ENCODE measurements around the gene MYO19.
"Not testable (repeated sequence)": the region's sequence is repeated elsewhere in the genome, so short reads cannot be mapped to it uniquely, and the experiment has no call there.

The MYO19 gene

GRCh38 chr17:36509272-36509985 is 25.2 kb downstream of the MYO19 start:
- Histone ChIP-seq H3K36me3 (ENCODE audit: insufficient read depth, low read length) (peaks cover 61% of the 10 kb centered on the region; the same call in 1 of the 2 replicates), H3K9me2 (replicated peaks; ENCODE audit: low read depth, low read length) (no peaks in the 10 kb centered on the region), H3K4me1 (ENCODE audit: insufficient read depth, low read length, poor library complexity, severe bottlenecking) (no peaks in the 10 kb centered on the region), H3F3A (ENCODE audit: low read depth) (no peaks in the 10 kb centered on the region), H3K9me3 (ENCODE audit: insufficient read depth, low read depth, low read length) (no peaks in the 10 kb centered on the region), H3K4me2 (ENCODE audit: low read depth, low read length, poor library complexity, severe bottlenecking) (no peak overlapping the region), H2AFZ (ENCODE audit: low read length) (no peak overlapping the region), H4K20me1 (ENCODE audit: insufficient read depth, low read length, poor library complexity, severe bottlenecking) (no peaks in the 10 kb centered on the region), H3K79me2 (ENCODE audit: insufficient read depth, low read length) (no peaks in the 10 kb centered on the region), H3K27me3 (ENCODE audit: insufficient read depth, low read length, poor library complexity, severe bottlenecking) (no peaks in the 10 kb centered on the region), H3K9ac (ENCODE audit: low read depth, low read length, poor library complexity, severe bottlenecking) (no peak overlapping the region), H3K4me3 (ENCODE audit: low read length, poor library complexity, severe bottlenecking) (no peak overlapping the region)
- TF ChIP-seq EZH2phosphoT487 (IDR thresholded peaks at IDR 0.05; ENCODE audit: borderline replicate concordance), result no peak
- TF ChIP-seq CTCF (conservative IDR thresholded peaks at IDR 0.05; ENCODE audit: low read length), result no peak

- not testable (repeated sequence) for H3K9me3 ChIP-seq (ENCODE audit: insufficient read depth, low read depth, low read length); H2AFZ ChIP-seq (ENCODE audit: low read length); H3K4me2 ChIP-seq (ENCODE audit: low read depth, low read length, poor library complexity, severe bottlenecking); H3K79me2 ChIP-seq (ENCODE audit: insufficient read depth, low read length); H4K20me1 ChIP-seq (ENCODE audit: insufficient read depth, low read length, poor library complexity, severe bottlenecking); H3F3A ChIP-seq (ENCODE audit: low read depth); H3K9me2 ChIP-seq (replicated peaks; ENCODE audit: low read depth, low read length); H3K9ac ChIP-seq (ENCODE audit: low read depth, low read length, poor library complexity, severe bottlenecking); H3K4me1 ChIP-seq (ENCODE audit: insufficient read depth, low read length, poor library complexity, severe bottlenecking); H3K27me3 ChIP-seq (ENCODE audit: insufficient read depth, low read length, poor library complexity, severe bottlenecking); H3K4me3 ChIP-seq (ENCODE audit: low read length, poor library complexity, severe bottlenecking)
- H3K36me3 ChIP-seq (ENCODE audit: insufficient read depth, low read length), result peaks cover 68% of the 10 kb centered on the region; the same call in 1 of the 2 replicates
Measured at GRCh38 chr17:36508439-36508838, 26.2 kb downstream of the MYO19 start.

- Histone ChIP-seq H3K9me2 (replicated peaks; ENCODE audit: low read depth, low read length) (no peaks in the 10 kb centered on the region), H3F3A (ENCODE audit: low read depth) (no peaks in the 10 kb centered on the region), H2AFZ (ENCODE audit: low read length) (no peak overlapping the region), H3K36me3 (ENCODE audit: insufficient read depth, low read length) (peaks cover 68% of the 10 kb centered on the region; the same call in 1 of the 2 replicates), H3K9ac (ENCODE audit: low read depth, low read length, poor library complexity, severe bottlenecking) (no peak overlapping the region), H3K4me1 (ENCODE audit: insufficient read depth, low read length, poor library complexity, severe bottlenecking) (no peaks in the 10 kb centered on the region), H3K79me2 (ENCODE audit: insufficient read depth, low read length) (no peaks in the 10 kb centered on the region), H3K4me2 (ENCODE audit: low read depth, low read length, poor library complexity, severe bottlenecking) (no peak overlapping the region), H3K27me3 (ENCODE audit: insufficient read depth, low read length, poor library complexity, severe bottlenecking) (no peaks in the 10 kb centered on the region), H4K20me1 (ENCODE audit: insufficient read depth, low read length, poor library complexity, severe bottlenecking) (no peaks in the 10 kb centered on the region), H3K9me3 (ENCODE audit: insufficient read depth, low read depth, low read length) (no peaks in the 10 kb centered on the region), H3K4me3 (ENCODE audit: low read length, poor library complexity, severe bottlenecking) (no peak overlapping the region)
- TF ChIP-seq EZH2phosphoT487 (IDR thresholded peaks at IDR 0.05; ENCODE audit: borderline replicate concordance) (no peak), CTCF (conservative IDR thresholded peaks at IDR 0.05; ENCODE audit: low read length) (no peak)
Measured at GRCh38 chr17:36507266-36507665, 27.4 kb downstream of the MYO19 start.

GRCh38 chr17:36506831-36507230 is 27.8 kb downstream of the MYO19 start:
- Histone ChIP-seq H3K9me2 (replicated peaks; ENCODE audit: low read depth, low read length) (no peaks in the 10 kb centered on the region), H3K27me3 (ENCODE audit: insufficient read depth, low read length, poor library complexity, severe bottlenecking) (no peaks in the 10 kb centered on the region), H4K20me1 (ENCODE audit: insufficient read depth, low read length, poor library complexity, severe bottlenecking) (no peaks in the 10 kb centered on the region), H3K36me3 (ENCODE audit: insufficient read depth, low read length) (peaks cover 72% of the 10 kb centered on the region; the same call in 1 of the 2 replicates), H3K4me1 (ENCODE audit: insufficient read depth, low read length, poor library complexity, severe bottlenecking) (no peaks in the 10 kb centered on the region), H3K9ac (ENCODE audit: low read depth, low read length, poor library complexity, severe bottlenecking) (no peak overlapping the region), H2AFZ (ENCODE audit: low read length) (no peak overlapping the region), H3K9me3 (ENCODE audit: insufficient read depth, low read depth, low read length) (no peaks in the 10 kb centered on the region), H3K4me2 (ENCODE audit: low read depth, low read length, poor library complexity, severe bottlenecking) (no peak overlapping the region), H3K79me2 (ENCODE audit: insufficient read depth, low read length) (no peaks in the 10 kb centered on the region), H3F3A (ENCODE audit: low read depth) (no peaks in the 10 kb centered on the region), H3K4me3 (ENCODE audit: low read length, poor library complexity, severe bottlenecking) (no peak overlapping the region)
- TF ChIP-seq EZH2phosphoT487 (IDR thresholded peaks at IDR 0.05; ENCODE audit: borderline replicate concordance) (no peak), CTCF (conservative IDR thresholded peaks at IDR 0.05; ENCODE audit: low read length) (no peak)
